IPS DF 6.9 (cell line): ENCODE data around the gene KIRREL3.

ENCODE experiments used
- DNase-seq: peaks from one replicate; pipeline ENCODE4 v3.0.0-alpha.2; 2013; ENCODE audit warnings: low read depth, low spot score
- H3K27ac ChIP-seq: one replicate; pipeline ENCODE4 v1.5.1; 2013; ENCODE audit warnings: low read length, control low read depth
- H3K27me3 ChIP-seq: 2 replicates; pipeline ENCODE4 v1.6.1; 2013; ENCODE audit warnings: mild to moderate bottlenecking, low read length; ENCODE audit not compliant: control insufficient read depth, insufficient read depth
- H3K36me3 ChIP-seq: 2 replicates; pipeline ENCODE4 v1.6.1; 2013; ENCODE audit warnings: low read length; ENCODE audit not compliant: control insufficient read depth, insufficient read depth
- H3K4me1 ChIP-seq: 2 replicates; pipeline ENCODE4 v1.6.1; 2013; ENCODE audit warnings: low read length; ENCODE audit not compliant: control insufficient read depth, insufficient read depth
- H3K4me3 ChIP-seq: 2 replicates; pipeline ENCODE4 v1.5.1; 2013; ENCODE audit warnings: mild to moderate bottlenecking, low read length
- H3K9me3 ChIP-seq: 2 replicates; pipeline ENCODE4 v1.6.1; 2013; ENCODE audit warnings: low read length, inconsistent platforms; ENCODE audit not compliant: control insufficient read depth, insufficient read depth
- WGBS: extraction: QIAGEN DNeasy Blood & Tissue Kit; methylation state at CpG from one replicate; pipeline ENCODE4 v1.1.7; 2013; ENCODE audit warnings: mixed read lengths, missing lambda C conversion rate; ENCODE audit not compliant: insufficient read length, insufficient coverage; 5-methylcytosine and 5-hydroxymethylcytosine counted together

Gene KIRREL3

GRCh38 chr11:126440276-126440675, 560.3 kb downstream of the KIRREL3 start:
- H3K4me1 ChIP-seq = peaks cover 6% of the 10 kb centered on the region; the same call in 1 of the 2 replicates
- no peak for DNase-seq
- no peaks in the 10 kb centered on the region for H3K9me3 ChIP-seq
- no peaks in the 10 kb centered on the region for H3K36me3 ChIP-seq
- H3K27ac ChIP-seq = no peak overlapping the region
- H3K4me3 ChIP-seq = no peak overlapping the region
- H3K27me3 ChIP-seq = no peaks in the 10 kb centered on the region
- WGBS = no CpG with 5 or more reads among the region's 22 CpGs

- peaks cover 8% of the 10 kb centered on the region for H3K4me1 ChIP-seq
- H3K27ac ChIP-seq = no peak overlapping the region
- no peaks in the 10 kb centered on the region for H3K27me3 ChIP-seq
- H3K4me3 ChIP-seq = no peak overlapping the region
- no peaks in the 10 kb centered on the region for H3K36me3 ChIP-seq
- DNase-seq = no peak
- WGBS = 100% methylated on average over 1 of the region's 5 CpGs
- no peaks in the 10 kb centered on the region for H3K9me3 ChIP-seq
These were observed 561.9 kb downstream of the KIRREL3 start for GRCh38 chr11:126438691-126439090.

- no peak overlapping the region for H3K27ac ChIP-seq
- no peaks in the 10 kb centered on the region for H3K27me3 ChIP-seq
- H3K36me3 ChIP-seq = no peaks in the 10 kb centered on the region
- no peak for DNase-seq
- H3K9me3 ChIP-seq = no peaks in the 10 kb centered on the region
- WGBS = no CpG with 5 or more reads among the region's 9 CpGs
- peaks cover 8% of the 10 kb centered on the region for H3K4me1 ChIP-seq
- no peak overlapping the region for H3K4me3 ChIP-seq
These were observed 562.3 kb downstream of the KIRREL3 start for GRCh38 chr11:126438272-126438671.

GRCh38 chr11:126437731-126438130, 562.8 kb downstream of the KIRREL3 start:
- H3K4me3 ChIP-seq = no peak overlapping the region
- no peaks in the 10 kb centered on the region for H3K27me3 ChIP-seq
- DNase-seq = no peak
- no CpG with 5 or more reads among the region's 5 CpGs for WGBS
- no peaks in the 10 kb centered on the region for H3K9me3 ChIP-seq
- H3K4me1 ChIP-seq = peaks cover 8% of the 10 kb centered on the region
- H3K36me3 ChIP-seq = no peaks in the 10 kb centered on the region
- no peak overlapping the region for H3K27ac ChIP-seq

- no CpG with 5 or more reads among the region's 7 CpGs for WGBS
- H3K9me3 ChIP-seq = no peaks in the 10 kb centered on the region
- H3K4me1 ChIP-seq = peaks cover 6% of the 10 kb centered on the region
- H3K36me3 ChIP-seq = no peaks in the 10 kb centered on the region
- no peak for DNase-seq
- H3K27ac ChIP-seq = no peak overlapping the region
- H3K27me3 ChIP-seq = no peaks in the 10 kb centered on the region
- no peak overlapping the region for H3K4me3 ChIP-seq
These were observed 564.3 kb downstream of the KIRREL3 start for GRCh38 chr11:126436209-126436755.

- Histone ChIP-seq H3K9me3 (no peaks in the 10 kb centered on the region), H3K4me1 (peaks cover 4% of the 10 kb centered on the region), H3K4me3 (no peak overlapping the region), H3K27me3 (no peaks in the 10 kb centered on the region), H3K36me3 (no peaks in the 10 kb centered on the region), H3K27ac (no peak overlapping the region)
- no peak for DNase-seq
- WGBS = no CpG with 5 or more reads among the region's 12 CpGs
These were observed 565.6 kb downstream of the KIRREL3 start for GRCh38 chr11:126434950-126435335.

- peaks cover 4% of the 10 kb centered on the region for H3K4me1 ChIP-seq
- H3K27me3 ChIP-seq = no peaks in the 10 kb centered on the region
- no peaks in the 10 kb centered on the region for H3K36me3 ChIP-seq
- DNase-seq = no peak
- WGBS = no CpG with 5 or more reads among the region's 16 CpGs
- no peak overlapping the region for H3K4me3 ChIP-seq
- no peak overlapping the region for H3K27ac ChIP-seq
- no peaks in the 10 kb centered on the region for H3K9me3 ChIP-seq
These were observed 566.3 kb downstream of the KIRREL3 start for GRCh38 chr11:126433989-126434949.

GRCh38 chr11:126433244-126433846, 567.2 kb downstream of the KIRREL3 start:
- WGBS = no CpG with 5 or more reads among the region's 11 CpGs
- Histone ChIP-seq H3K4me3 (no peak overlapping the region), H3K4me1 (peaks cover 4% of the 10 kb centered on the region), H3K9me3 (no peaks in the 10 kb centered on the region), H3K36me3 (no peaks in the 10 kb centered on the region), H3K27ac (no peak overlapping the region), H3K27me3 (no peaks in the 10 kb centered on the region)
- no peak for DNase-seq

- no CpG with 5 or more reads among the region's 6 CpGs for WGBS
- no peak overlapping the region for H3K4me3 ChIP-seq
- no peaks in the 10 kb centered on the region for H3K9me3 ChIP-seq
- peaks cover 4% of the 10 kb centered on the region for H3K4me1 ChIP-seq
- no peaks in the 10 kb centered on the region for H3K36me3 ChIP-seq
- no peak for DNase-seq
- no peaks in the 10 kb centered on the region for H3K27me3 ChIP-seq
- H3K27ac ChIP-seq = no peak overlapping the region
These were observed 568.0 kb downstream of the KIRREL3 start for GRCh38 chr11:126432525-126432924.

GRCh38 chr11:126432065-126432461, 568.5 kb downstream of the KIRREL3 start:
- Histone ChIP-seq H3K4me1 (peaks cover 4% of the 10 kb centered on the region), H3K9me3 (no peaks in the 10 kb centered on the region), H3K27ac (no peak overlapping the region), H3K36me3 (no peaks in the 10 kb centered on the region), H3K27me3 (no peaks in the 10 kb centered on the region), H3K4me3 (no peak overlapping the region)
- DNase-seq = no peak
- whole genome bisulfite sequencing = no CpG with 5 or more reads among the region's 3 CpGs
